ENCODE measurements around the gene CAPN5.

CAPN5 gene

GRCh38 chr11:77173494-77173893, 106.7 kb downstream of the CAPN5 start:
- TF ChIP-seq, protein P1, sequence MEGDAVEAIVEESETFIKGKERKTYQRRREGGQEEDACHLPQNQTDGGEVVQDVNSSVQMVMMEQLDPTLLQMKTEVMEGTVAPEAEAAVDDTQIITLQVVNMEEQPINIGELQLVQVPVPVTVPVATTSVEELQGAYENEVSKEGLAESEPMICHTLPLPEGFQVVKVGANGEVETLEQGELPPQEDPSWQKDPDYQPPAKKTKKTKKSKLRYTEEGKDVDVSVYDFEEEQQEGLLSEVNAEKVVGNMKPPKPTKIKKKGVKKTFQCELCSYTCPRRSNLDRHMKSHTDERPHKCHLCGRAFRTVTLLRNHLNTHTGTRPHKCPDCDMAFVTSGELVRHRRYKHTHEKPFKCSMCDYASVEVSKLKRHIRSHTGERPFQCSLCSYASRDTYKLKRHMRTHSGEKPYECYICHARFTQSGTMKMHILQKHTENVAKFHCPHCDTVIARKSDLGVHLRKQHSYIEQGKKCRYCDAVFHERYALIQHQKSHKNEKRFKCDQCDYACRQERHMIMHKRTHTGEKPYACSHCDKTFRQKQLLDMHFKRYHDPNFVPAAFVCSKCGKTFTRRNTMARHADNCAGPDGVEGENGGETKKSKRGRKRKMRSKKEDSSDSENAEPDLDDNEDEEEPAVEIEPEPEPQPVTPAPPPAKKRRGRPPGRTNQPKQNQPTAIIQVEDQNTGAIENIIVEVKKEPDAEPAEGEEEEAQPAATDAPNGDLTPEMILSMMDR (IDR thresholded peaks at IDR 0.05; ENCODE audit: control insufficient read depth, extremely low read depth, insufficient read depth), result no peak
- no peak for DNase-seq (ENCODE audit: low read depth)
- no peak overlapping the region for H3K4me3 ChIP-seq (ENCODE audit: low read depth, low read length)

DNA sequence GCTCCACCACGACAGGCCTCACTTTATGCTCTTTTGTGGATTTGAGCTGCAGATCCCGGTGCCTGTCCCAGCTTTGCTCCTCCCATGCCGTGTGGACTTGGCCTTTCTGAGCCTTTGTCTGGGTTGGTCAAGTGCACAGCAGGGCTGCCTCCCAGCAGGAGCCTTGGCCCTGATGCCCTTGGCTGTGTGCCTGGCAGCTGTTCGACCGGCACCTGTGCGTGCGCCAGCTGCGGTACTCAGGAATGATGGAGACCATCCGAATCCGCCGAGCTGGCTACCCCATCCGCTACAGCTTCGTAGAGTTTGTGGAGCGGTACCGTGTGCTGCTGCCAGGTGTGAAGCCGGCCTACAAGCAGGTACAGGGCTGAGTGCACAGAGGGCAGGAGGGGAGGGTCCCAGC, 107.8 kb downstream of the CAPN5 start:
- H3K4me3 ChIP-seq (ENCODE audit: low read depth, low read length), result no peak overlapping the region
- DNase-seq (ENCODE audit: low read depth), result no peak
- TF ChIP-seq, protein P1 (IDR thresholded peaks at IDR 0.05; ENCODE audit: control insufficient read depth, extremely low read depth, insufficient read depth), result no peak

DNA sequence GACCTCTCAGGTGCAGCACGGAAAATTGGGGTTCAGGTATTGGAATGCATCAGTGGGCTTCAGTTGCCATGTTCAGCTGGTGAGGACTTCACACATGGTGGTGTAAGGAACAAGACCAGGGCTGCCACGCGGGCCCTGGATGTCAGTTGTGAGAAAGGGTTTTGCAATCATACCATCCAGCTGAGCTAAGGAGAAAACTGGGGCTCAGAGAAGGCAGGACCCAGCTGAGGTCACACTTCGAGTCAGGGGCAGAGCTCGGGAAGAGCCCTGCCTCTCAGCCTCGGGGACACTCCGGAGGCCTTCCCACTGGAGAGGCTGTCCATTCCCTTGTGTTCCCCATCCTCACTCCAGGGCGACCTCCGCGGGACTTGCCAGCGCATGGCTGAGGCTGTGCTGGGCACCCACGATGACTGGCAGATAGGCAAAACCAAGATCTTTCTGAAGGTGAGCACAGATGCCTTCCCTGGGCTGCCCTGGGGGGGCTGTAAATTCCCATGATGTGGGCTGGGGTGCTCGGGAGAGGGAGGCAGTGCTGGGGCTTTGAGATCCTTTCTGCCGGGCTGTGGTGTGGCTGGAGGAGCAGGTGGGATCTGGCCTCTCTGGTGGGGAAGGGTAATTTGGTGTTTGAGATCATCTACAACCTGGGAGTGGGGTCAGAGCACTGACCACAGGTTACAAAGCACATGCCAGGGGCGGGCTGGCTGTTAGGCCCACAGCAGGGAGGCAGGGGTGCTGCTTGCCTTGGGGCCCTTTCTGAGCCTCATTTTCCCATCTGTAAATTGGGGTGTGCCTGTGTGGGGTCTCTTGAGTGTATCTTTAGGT, 108.5 kb downstream of the CAPN5 start:
- TF ChIP-seq, protein P1 (IDR thresholded peaks at IDR 0.05; ENCODE audit: control insufficient read depth, extremely low read depth, insufficient read depth), result no peak
- H3K4me3 ChIP-seq (ENCODE audit: low read depth, low read length), result no peak overlapping the region
- DNase-seq (ENCODE audit: low read depth), result no peak

Data from LNCaP clone FGC (cell line).